ENCODE data around the gene TRIM29. TPM values are rescaled to one million over a fixed set of nuclear protein-coding genes. Genes with fewer than 3 reads are reported as not detected.

TRIM29 gene
- total RNA-seq, 1 donor from 2014 or later = not detected

DNA sequence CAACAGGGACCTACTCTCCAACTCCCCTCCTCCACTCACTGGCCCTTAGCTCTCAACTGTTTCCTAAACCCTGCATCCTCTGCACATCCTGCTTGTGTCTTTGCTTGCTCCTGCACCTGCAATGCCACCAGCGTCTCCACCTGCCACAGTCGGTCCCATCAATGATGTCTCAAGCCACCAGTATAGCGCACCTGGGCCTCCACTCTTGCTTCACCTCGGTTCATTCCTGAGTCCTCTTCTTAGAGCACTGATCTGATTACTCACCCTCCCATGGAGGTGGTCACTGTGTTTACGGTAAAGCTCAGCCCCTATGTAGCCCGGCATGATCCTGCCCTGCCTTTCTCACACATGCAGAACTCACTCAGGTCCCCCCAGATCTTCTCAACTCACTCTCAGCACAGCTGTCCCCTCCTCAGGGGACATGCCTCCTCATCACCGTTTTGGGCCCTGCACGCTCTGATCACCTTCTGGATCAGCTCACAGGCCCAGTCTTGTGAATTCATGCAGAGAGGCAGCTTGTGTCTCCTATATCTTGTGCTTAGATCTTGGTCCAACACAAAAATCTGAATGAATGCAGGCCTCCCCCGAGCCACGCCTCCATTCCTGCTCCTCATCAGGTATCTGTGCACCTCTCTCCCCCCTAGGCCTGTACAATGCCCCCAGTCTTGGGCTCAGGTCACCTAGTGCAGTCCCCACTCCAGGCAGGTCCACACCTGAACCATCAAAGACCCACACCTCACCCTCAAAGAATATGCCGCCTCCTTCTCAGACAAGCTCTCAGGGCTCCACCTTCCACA, 31.4 kb downstream of the TRIM29 start:
- no peaks in the 10 kb centered on the region for H3K9me3 Mint-ChIP-seq (ENCODE audit: low read depth)
- TF ChIP-seq CTCF (IDR thresholded peaks at IDR 0.05; ENCODE audit: unreplicated experiment) = no peak
- peaks cover 77% of the 10 kb centered on the region for H3K27me3 Mint-ChIP-seq
- no peaks in the 10 kb centered on the region for H3K36me3 Mint-ChIP-seq (ENCODE audit: insufficient read depth)
- no peak overlapping the region for H3K27ac Mint-ChIP-seq
- no peak for DNase-seq (ENCODE audit: low spot score, unreplicated experiment)
- H3K4me1 Mint-ChIP-seq (ENCODE audit: low read depth) = peaks cover 2% of the 10 kb centered on the region
- H3K4me3 Mint-ChIP-seq (ENCODE audit: low read depth) = no peak overlapping the region

DNA sequence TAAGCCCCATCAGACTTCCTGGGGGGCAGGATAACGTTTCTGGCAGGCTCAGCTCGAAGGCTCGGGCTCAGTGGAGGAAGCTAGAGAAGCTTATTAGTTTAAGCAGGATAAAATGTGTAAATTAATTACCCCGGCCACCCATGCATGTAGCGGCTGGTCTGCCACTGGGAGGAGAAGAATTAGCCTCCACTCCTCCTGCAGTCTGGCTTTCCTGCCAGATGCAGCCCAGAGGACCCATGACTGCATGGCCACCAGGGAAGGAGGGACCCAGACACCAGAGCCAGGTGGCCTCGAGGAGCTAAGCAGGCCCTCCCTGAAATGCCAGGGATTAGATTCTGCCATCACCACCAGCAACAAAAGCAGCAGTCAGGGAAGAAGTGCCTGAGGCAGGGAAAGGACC, 32.3 kb downstream of the TRIM29 start:
- peaks cover 75% of the 10 kb centered on the region for H3K27me3 Mint-ChIP-seq
- H3K36me3 Mint-ChIP-seq (ENCODE audit: insufficient read depth) = no peaks in the 10 kb centered on the region
- H3K4me3 Mint-ChIP-seq (ENCODE audit: low read depth) = no peak overlapping the region
- no peak for DNase-seq (ENCODE audit: low spot score, unreplicated experiment)
- no peaks in the 10 kb centered on the region for H3K9me3 Mint-ChIP-seq (ENCODE audit: low read depth)
- H3K4me1 Mint-ChIP-seq (ENCODE audit: low read depth) = peaks cover 2% of the 10 kb centered on the region
- no peak overlapping the region for H3K27ac Mint-ChIP-seq
- TF ChIP-seq CTCF (IDR thresholded peaks at IDR 0.05; ENCODE audit: unreplicated experiment) = no peak

- Mint-ChIP-seq H3K36me3 (ENCODE audit: insufficient read depth) (no peaks in the 10 kb centered on the region), H3K27me3 (peaks cover 81% of the 10 kb centered on the region), H3K9me3 (ENCODE audit: low read depth) (no peaks in the 10 kb centered on the region), H3K4me3 (ENCODE audit: low read depth) (no peak overlapping the region), H3K27ac (no peak overlapping the region), H3K4me1 (ENCODE audit: low read depth) (peaks cover 2% of the 10 kb centered on the region)
- no peak for TF ChIP-seq CTCF (IDR thresholded peaks at IDR 0.05; ENCODE audit: unreplicated experiment)
- no peak for DNase-seq (ENCODE audit: low spot score, unreplicated experiment)
These were observed 33.8 kb downstream of the TRIM29 start for GRCh38 chr11:120104041-120104565.

GRCh38 chr11:120102864-120103122, 35.1 kb downstream of the TRIM29 start:
- Mint-ChIP-seq H3K4me1 (ENCODE audit: low read depth) (peaks cover 2% of the 10 kb centered on the region), H3K27me3 (peaks cover 80% of the 10 kb centered on the region), H3K4me3 (ENCODE audit: low read depth) (no peak overlapping the region), H3K9me3 (ENCODE audit: low read depth) (no peaks in the 10 kb centered on the region), H3K36me3 (ENCODE audit: insufficient read depth) (no peaks in the 10 kb centered on the region), H3K27ac (no peak overlapping the region)
- DNase-seq (ENCODE audit: low spot score, unreplicated experiment) = no peak
- TF ChIP-seq CTCF (IDR thresholded peaks at IDR 0.05; ENCODE audit: unreplicated experiment) = no peak

DNA sequence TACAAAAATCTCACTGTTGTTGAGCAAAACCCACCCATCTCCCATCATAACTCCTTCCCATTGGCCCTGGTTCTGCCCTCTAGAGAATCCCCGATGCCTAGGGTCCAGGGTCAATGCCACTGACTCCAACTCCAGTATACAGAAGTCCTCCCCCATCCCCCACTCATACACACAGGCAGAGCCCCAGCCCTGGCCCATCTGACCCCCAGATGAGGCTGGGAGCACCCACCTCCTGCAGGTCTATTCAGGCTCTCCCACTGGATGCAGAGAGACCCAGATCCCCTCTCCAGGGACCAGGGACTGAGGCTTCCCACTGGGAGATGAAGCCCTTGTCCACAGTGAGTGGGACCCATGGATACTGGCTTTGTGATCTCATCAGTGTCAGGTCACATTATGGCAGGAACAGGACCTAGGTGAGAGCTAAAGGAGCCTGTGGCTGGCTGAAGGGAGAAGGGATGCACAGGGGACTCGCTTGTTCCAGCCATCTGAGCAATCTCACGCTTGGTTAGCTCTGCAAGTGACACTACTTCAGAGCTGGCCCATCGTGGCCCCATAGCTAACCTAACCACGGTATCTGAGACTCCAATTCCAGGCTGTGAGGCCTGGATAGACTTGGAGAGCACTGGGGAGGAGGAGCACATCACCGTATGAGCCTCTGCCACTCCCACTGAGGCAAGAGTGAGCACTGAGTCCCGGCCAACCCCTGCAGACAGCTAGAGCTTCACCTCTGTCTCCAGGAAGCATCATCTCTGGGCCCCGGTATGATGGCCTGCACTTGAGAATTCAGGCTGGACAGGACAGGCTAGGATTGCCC, 35.7 kb downstream of the TRIM29 start:
- Mint-ChIP-seq H3K27me3 (peaks cover 83% of the 10 kb centered on the region), H3K9me3 (ENCODE audit: low read depth) (no peaks in the 10 kb centered on the region), H3K27ac (no peak overlapping the region), H3K36me3 (ENCODE audit: insufficient read depth) (no peaks in the 10 kb centered on the region), H3K4me1 (ENCODE audit: low read depth) (peaks cover 5% of the 10 kb centered on the region), H3K4me3 (ENCODE audit: low read depth) (no peak overlapping the region)
- no peak for DNase-seq (ENCODE audit: low spot score, unreplicated experiment)
- TF ChIP-seq CTCF (IDR thresholded peaks at IDR 0.05; ENCODE audit: unreplicated experiment) = no peak

Data from progenitor cell of endocrine pancreas (in vitro differentiated cells).